K562 (cell line): Measurements from ENCODE around the gene CASP1. TPM values are rescaled to one million over a fixed set of nuclear protein-coding genes. Genes with fewer than 3 reads are reported as not detected.

ENCODE experiments used
- ARID3A ChIP-seq: IDR thresholded peaks from 2 replicates; pipeline ENCODE4 v1.6.1; 2012; ENCODE audit warnings: low read depth, low read length, improper control_type of control experiment, borderline replicate concordance
- CREB1 ChIP-seq, 2 experiments: sonication (generic) in 1 of 2; formaldehyde crosslinking in 1 of 2; IDR thresholded peaks; 2 replicates each; pipeline versions ENCODE4 v1.6.1 to v1.8.0; 2012 to 2022; ENCODE audit warnings: inconsistent platforms in 1 of 2, mild to moderate bottlenecking in 1 of 2, missing genetic modification reagents in 1 of 2, moderate library complexity in 1 of 2
- RBM17 ChIP-seq: fragments of 200-400 bp; formaldehyde crosslinking; IDR thresholded peaks from 2 replicates; pipeline ENCODE4 v1.6.1; 2017; ENCODE audit warnings: low read depth, mild to moderate bottlenecking, low read length, borderline replicate concordance
- SMARCA4 ChIP-seq: fragments of 450-650 bp; IDR thresholded peaks from 2 replicates; pipeline ENCODE4 v1.6.1; 2016
- SNAPC5 ChIP-seq: fragments of 250-450 bp; sonication (Bioruptor Pico); IDR thresholded peaks from 2 replicates; pipeline ENCODE4 v1.8.0; 2021; ENCODE audit warnings: moderate library complexity, mild to moderate bottlenecking, inconsistent platforms
- TCF15 ChIP-seq: fragments of 250-450 bp; sonication (Bioruptor Pico); IDR thresholded peaks from 2 replicates; pipeline ENCODE4 v1.8.0; 2022; ENCODE audit warnings: moderate library complexity, mild to moderate bottlenecking, inconsistent platforms
- UBTF ChIP-seq, 2 experiments: IDR thresholded peaks; 2 replicates each; pipeline ENCODE4 v1.6.1; 2012; ENCODE audit warnings: improper control_type of control experiment in 2 of 2, low read depth in 2 of 2, low read length in 2 of 2, borderline replicate concordance in 1 of 2
- ZBTB11 ChIP-seq, 3 experiments: fragments of 200-800 bp in 1 of 3; fragments of 250-450 bp in 1 of 3; fragments of 450-650 bp in 1 of 3; sonication (Bioruptor Pico) in 1 of 3; sonication (Bioruptor generic) in 1 of 3; formaldehyde crosslinking in 1 of 3; IDR thresholded peaks; 2 replicates each; pipeline versions ENCODE4 v1.6.1 to v1.8.0; 2016 to 2022; ENCODE audit warnings: mild to moderate bottlenecking in 2 of 3, missing genetic modification characterization in 2 of 3, missing compliant biosample characterization in 1 of 3, moderate library complexity in 1 of 3
- ZBTB34 ChIP-seq: fragments of 250-450 bp; sonication (Bioruptor Pico); IDR thresholded peaks from 2 replicates; pipeline ENCODE4 v1.8.0; 2021; ENCODE audit warnings: mild to moderate bottlenecking, moderate library complexity
- polyA plus RNA-seq, 8 experiments: library from polyadenylated mRNA; depleted of rRNA in 4 of 8; stranded (reverse) in 5 of 8; unstranded in 3 of 8; fragments of >200 nt; fragmentation: Nextera tagmentation in 2 of 8; fragmentation: Illumina TruSeq in 1 of 8; extraction: Ambion mirVana in 2 of 8; extraction: Trizol in 1 of 8; gene quantifications; 2 replicates each; pipeline versions ENCODE4 v1.2.1 to v1.2.3, GENCODE V29; 2011 to 2014; ENCODE audit warnings: inconsistent platforms in 1 of 8, missing spikeins in 1 of 8
- total RNA-seq, 7 experiments: library from RNA; depleted of rRNA in 6 of 7; stranded (reverse); fragments of >200 nt in 6 of 7; fragmentation: Illumina TruSeq in 2 of 7; extraction: Trizol in 2 of 7; gene quantifications; 2 replicates each; pipeline versions ENCODE4 v1.2.1 to v1.2.3, GENCODE V29; 2011 to 2021; ENCODE audit warnings: low replicate concordance in 1 of 7

CASP1 gene
- total and polyA plus RNA-seq, 9 of the 15 experiments (the other 6 are each of a cell fraction or from before 2014, with no cell fraction given): not detected

GRCh38 chr11:105056446-105056845 is 21.5 kb upstream of the CASP1 start (continued):
- TF ChIP-seq ZBTB34 (CRISPR knock-in tag): no peak
- no peak for TF ChIP-seq SNAPC5 (CRISPR knock-in tag)
- TF ChIP-seq RBM17: no peak
- no peak for TF ChIP-seq CREB1 (IDR thresholded peaks at IDR 0.05)
- no peak for TF ChIP-seq CREB1 (CRISPR knock-in tag; IDR thresholded peaks at IDR 0.05)
- no peak for TF ChIP-seq UBTF (IDR thresholded peaks at IDR 0.05; ENCODE audit: borderline replicate concordance in 1 of 2, low read depth in 2 of 2, low read length in 2 of 2)
- TF ChIP-seq ARID3A: no peak
- no peak for TF ChIP-seq TCF15 (CRISPR knock-in tag)
- TF ChIP-seq SMARCA4: no peak
- TF ChIP-seq ZBTB11 (CRISPR knock-in tag; IDR thresholded peaks at IDR 0.05): no peak
